Neural crest cell (in vitro differentiated cells): ENCODE results near the gene DAP. TPM values are rescaled to one million over a fixed set of nuclear protein-coding genes. Genes with fewer than 3 reads are reported as not detected.

Experiments used
- DNase-seq: peaks from one replicate; pipeline ENCODE4 v3.0.0; 2021; ENCODE audit warnings: low read depth, mixed read lengths, low spot score
- H3K27ac Mint-ChIP-seq: one replicate; pipeline ENCODE4 v1.8.0; 2021; ENCODE audit warnings: mild to moderate bottlenecking, mixed read lengths; ENCODE audit not compliant: unreplicated experiment
- H3K27me3 Mint-ChIP-seq: 2 replicates; pipeline ENCODE4 v1.8.0; 2021; ENCODE audit warnings: low read depth, mild to moderate bottlenecking, mixed read lengths
- H3K36me3 Mint-ChIP-seq: 2 replicates; pipeline ENCODE4 v1.8.0; 2021; ENCODE audit warnings: low read depth, mild to moderate bottlenecking, mixed read lengths
- H3K4me1 Mint-ChIP-seq: 2 replicates; pipeline ENCODE4 v1.8.0; 2021; ENCODE audit warnings: mixed read lengths
- H3K4me3 Mint-ChIP-seq: one replicate; pipeline ENCODE4 v1.8.0; 2021; ENCODE audit warnings: mild to moderate bottlenecking, mixed read lengths
- H3K9me3 Mint-ChIP-seq: 2 replicates; pipeline ENCODE4 v1.8.0; 2021; ENCODE audit warnings: mixed read lengths
- CTCF ChIP-seq: fragments of 200-600 bp; sonication (generic); conservative IDR thresholded peaks from 2 replicates; pipeline ENCODE4 v1.5.0; 2021; ENCODE audit warnings: antibody characterized with exemption, mild to moderate bottlenecking
- total RNA-seq: library from RNA; stranded (reverse); gene quantifications from 2 replicates; pipeline ENCODE4 v1.2.1, GENCODE V29; 2021

The DAP gene
- total RNA-seq, 1 donor from 2014 or later: 107 TPM

GRCh38 chr5:10757922-10758555 is 3.0 kb downstream of the DAP start:
- no peak for TF ChIP-seq CTCF
- Mint-ChIP-seq H3K27me3 (no peaks in the 10 kb centered on the region), H3K4me1 (peaks cover 37% of the 10 kb centered on the region), H3K27ac (peak overlapping the region; percentile 75), H3K9me3 (no peaks in the 10 kb centered on the region), H3K36me3 (peaks cover 15% of the 10 kb centered on the region), H3K4me3 (peak overlapping the region; percentile 65)
- DNase-seq: no peak

- no peak for TF ChIP-seq CTCF
- no peak for DNase-seq
- Mint-ChIP-seq H3K9me3 (no peaks in the 10 kb centered on the region), H3K36me3 (peaks cover 13% of the 10 kb centered on the region), H3K4me1 (peaks cover 30% of the 10 kb centered on the region), H3K4me3 (no peak overlapping the region), H3K27me3 (no peaks in the 10 kb centered on the region), H3K27ac (no peak overlapping the region)
Observed at GRCh38 chr5:10757043-10757442, 4.0 kb downstream of the DAP start.

GRCh38 chr5:10756549-10756948 is 4.5 kb downstream of the DAP start:
- peaks cover 13% of the 10 kb centered on the region for H3K36me3 Mint-ChIP-seq
- no peaks in the 10 kb centered on the region for H3K27me3 Mint-ChIP-seq
- DNase-seq: no peak
- H3K4me1 Mint-ChIP-seq: peaks cover 25% of the 10 kb centered on the region
- H3K27ac Mint-ChIP-seq: no peak overlapping the region
- H3K4me3 Mint-ChIP-seq: peak overlapping the region; percentile 54
- no peak for TF ChIP-seq CTCF
- H3K9me3 Mint-ChIP-seq: no peaks in the 10 kb centered on the region

GRCh38 chr5:10753178-10753577 is 7.9 kb downstream of the DAP start:
- no peak for DNase-seq
- Mint-ChIP-seq H3K27me3 (no peaks in the 10 kb centered on the region), H3K27ac (no peak overlapping the region), H3K4me1 (peaks cover 10% of the 10 kb centered on the region), H3K9me3 (no peaks in the 10 kb centered on the region), H3K36me3 (peaks cover 13% of the 10 kb centered on the region), H3K4me3 (no peak overlapping the region)
- TF ChIP-seq CTCF: no peak

GRCh38 chr5:10752451-10752850 is 8.6 kb downstream of the DAP start:
- DNase-seq: no peak
- H3K36me3 Mint-ChIP-seq: peaks cover 13% of the 10 kb centered on the region
- H3K27ac Mint-ChIP-seq: no peak overlapping the region
- no peaks in the 10 kb centered on the region for H3K9me3 Mint-ChIP-seq
- TF ChIP-seq CTCF: no peak
- H3K27me3 Mint-ChIP-seq: no peaks in the 10 kb centered on the region
- no peak overlapping the region for H3K4me3 Mint-ChIP-seq
- peaks cover 4% of the 10 kb centered on the region for H3K4me1 Mint-ChIP-seq
